CD4-positive, CD25-positive, alpha-beta regulatory T cell (primary cell): ENCODE measurements around the gene LGMN. TPM values are rescaled to one million over a fixed set of nuclear protein-coding genes. Genes with fewer than 3 reads are reported as not detected.
"Not testable (repeated sequence)": the region's sequence is repeated elsewhere in the genome, so short reads cannot be mapped to it uniquely, and the experiment has no call there.

ENCODE experiments used
- ATAC-seq, 2 donors: fragments of 150-1000 bp; cut with Tn5 transposase; one replicate each; pipeline ENCODE4 v1.10.0; 2021; ENCODE audit warnings: low read depth in 2 of 2, moderate number of reproducible peaks in 2 of 2, moderate library complexity in 1 of 2
- DNase-seq, 3 donors: peaks; one replicate each; pipeline versions ENCODE4 v3.0.0 to v3.0.0-alpha.2; 2012 to 2022; ENCODE audit warnings: mixed read lengths in 1 of 3
- H3K27ac ChIP-seq: one replicate; pipeline ENCODE4 v1.7.0; 2013; ENCODE audit warnings: mild to moderate bottlenecking, low read length; ENCODE audit not compliant: insufficient read depth, poor library complexity, severe bottlenecking
- H3K27me3 ChIP-seq: one replicate; pipeline ENCODE4 v1.7.0; 2013; ENCODE audit warnings: low read length; ENCODE audit not compliant: control insufficient read depth, insufficient read depth
- H3K36me3 ChIP-seq: one replicate; pipeline ENCODE4 v1.7.0; 2013; ENCODE audit warnings: mild to moderate bottlenecking, low read length, moderate library complexity; ENCODE audit not compliant: control insufficient read depth, insufficient read depth
- H3K4me1 ChIP-seq: 2 replicates; pipeline ENCODE4 v1.7.0; 2013; ENCODE audit warnings: mild to moderate bottlenecking, low read length; ENCODE audit not compliant: insufficient read depth, control insufficient read depth, poor library complexity, severe bottlenecking
- H3K4me3 ChIP-seq: one replicate; pipeline ENCODE4 v1.7.0; 2013; ENCODE audit warnings: low read depth, mild to moderate bottlenecking, low read length, moderate library complexity
- H3K9me3 ChIP-seq, 2 experiments: 1 replicate in 1 of 2; 2 replicates in 1 of 2; pipeline ENCODE4 v1.7.0; 2013; ENCODE audit warnings: low read length in 2 of 2, mild to moderate bottlenecking in 1 of 2, moderate library complexity in 1 of 2; ENCODE audit not compliant: control insufficient read depth in 2 of 2
- H3K27ac Mint-ChIP-seq, 3 donors: one replicate each; pipeline ENCODE4 v1.8.0; 2020 to 2022; ENCODE audit warnings: mild to moderate bottlenecking in 3 of 3, mixed read lengths in 3 of 3, moderate library complexity in 2 of 3
- H3K27me3 Mint-ChIP-seq: one replicate; pipeline ENCODE4 v1.8.0; 2022; ENCODE audit warnings: mild to moderate bottlenecking, mixed read lengths
- H3K36me3 Mint-ChIP-seq: one replicate; pipeline ENCODE4 v1.8.0; 2020; ENCODE audit warnings: mixed read lengths
- H3K4me1 Mint-ChIP-seq, 4 donors: one replicate each; pipeline ENCODE4 v1.8.0; 2020 to 2022; ENCODE audit warnings: mixed read lengths in 4 of 4, mild to moderate bottlenecking in 1 of 4
- H3K4me3 Mint-ChIP-seq, 4 donors: one replicate each; pipeline ENCODE4 v1.8.0; 2020 to 2022; ENCODE audit warnings: mild to moderate bottlenecking in 4 of 4, mixed read lengths in 4 of 4, moderate library complexity in 3 of 4
- H3K9me3 Mint-ChIP-seq, 7 donors: one replicate each; pipeline ENCODE4 v1.8.0; 2020 to 2022; ENCODE audit warnings: mixed read lengths in 7 of 7, mild to moderate bottlenecking in 3 of 7, moderate library complexity in 2 of 7
- polyA plus RNA-seq, 4 donors: library from polyadenylated mRNA; unstranded; fragments of 300-500 nt; fragmentation: Illumina TruSeq; gene quantifications; one replicate each; pipeline ENCODE4 v1.2.3, GENCODE V29; 2021
- total RNA-seq: library from RNA; stranded (reverse); gene quantifications from one replicate; pipeline ENCODE4 v1.2.3, GENCODE V29; 2022

Gene LGMN
- total and polyA plus RNA-seq, 5 donors from 2014 or later: 10.9 to 34.4 (median 18.5) TPM

DNA sequence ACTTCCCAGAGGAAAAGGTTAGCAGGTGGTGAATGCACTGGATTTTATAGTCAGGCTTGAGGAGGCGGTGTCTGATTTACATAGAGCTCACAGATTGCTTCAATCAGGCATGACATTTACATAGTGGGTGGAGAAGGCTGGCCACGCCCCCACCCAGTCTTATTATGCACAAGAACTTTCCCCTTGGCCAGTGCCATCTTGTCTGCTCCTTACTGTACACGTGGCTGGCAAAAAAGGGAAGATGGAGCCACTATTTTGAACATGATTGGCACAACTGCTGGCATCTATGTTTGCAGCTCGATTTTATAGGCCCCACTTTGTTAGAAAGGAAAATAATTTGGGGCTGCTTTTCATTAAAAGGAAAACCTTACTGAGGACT is 10.9 kb upstream of the LGMN start:
- no peak overlapping the region for H3K4me3 ChIP-seq
- peak in 1 of 3 donors; percentile 69 for DNase-seq
- Mint-ChIP-seq H3K4me1 (peaks cover 16 to 25% (median 22%) of the 10 kb centered on the region in 4 donors), H3K27me3 (no peaks in the 10 kb centered on the region), H3K27ac (peak overlapping the region in 2 of 3 donors; percentile 20 to 83), H3K4me3 (no peak overlapping the region), H3K9me3 (peaks cover 0 to 1% (median 0%) of the 10 kb centered on the region in 7 donors), H3K36me3 (no peaks in the 10 kb centered on the region)
- no peaks in the 10 kb centered on the region for H3K36me3 ChIP-seq
- H3K27me3 ChIP-seq: no peaks in the 10 kb centered on the region
- no peaks in the 10 kb centered on the region for H3K9me3 ChIP-seq
- H3K4me1 ChIP-seq: peaks cover 12% of the 10 kb centered on the region
- peak; percentile 31 to 46 for ATAC-seq
- H3K27ac ChIP-seq: no peak overlapping the region

DNA sequence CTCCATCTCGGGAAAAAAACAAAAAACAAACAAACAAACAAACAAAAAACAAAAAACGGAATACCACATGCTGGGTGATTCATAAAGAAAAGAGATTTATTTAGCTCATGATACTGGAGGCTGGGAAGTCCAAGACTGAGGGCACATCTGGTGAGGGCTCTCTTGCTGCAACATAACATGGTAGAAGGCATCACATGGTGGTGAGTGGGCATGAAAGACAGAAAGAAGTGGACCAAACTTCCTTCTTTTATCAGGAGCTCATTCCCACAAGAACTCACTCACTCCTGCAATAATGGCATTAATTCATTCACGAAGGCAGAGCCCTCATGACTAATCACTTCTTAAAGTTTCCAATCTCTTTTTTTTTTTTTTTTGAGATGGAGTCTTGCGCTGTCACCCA is 8.0 kb upstream of the LGMN start:
- Histone ChIP-seq H3K4me1 (peaks cover 12% of the 10 kb centered on the region), H3K27me3 (no peaks in the 10 kb centered on the region), H3K27ac (no peak overlapping the region), H3K36me3 (no peaks in the 10 kb centered on the region), H3K4me3 (no peak overlapping the region), H3K9me3 (no peaks in the 10 kb centered on the region)
- Mint-ChIP-seq H3K27ac (no peak overlapping the region), H3K9me3 (peaks cover 0 to 1% (median 0%) of the 10 kb centered on the region in 7 donors), H3K4me1 (peaks cover 16 to 27% (median 26%) of the 10 kb centered on the region in 4 donors), H3K27me3 (no peaks in the 10 kb centered on the region), H3K36me3 (no peaks in the 10 kb centered on the region), H3K4me3 (no peak overlapping the region)
- no peak for ATAC-seq
- DNase-seq: no peak

DNA sequence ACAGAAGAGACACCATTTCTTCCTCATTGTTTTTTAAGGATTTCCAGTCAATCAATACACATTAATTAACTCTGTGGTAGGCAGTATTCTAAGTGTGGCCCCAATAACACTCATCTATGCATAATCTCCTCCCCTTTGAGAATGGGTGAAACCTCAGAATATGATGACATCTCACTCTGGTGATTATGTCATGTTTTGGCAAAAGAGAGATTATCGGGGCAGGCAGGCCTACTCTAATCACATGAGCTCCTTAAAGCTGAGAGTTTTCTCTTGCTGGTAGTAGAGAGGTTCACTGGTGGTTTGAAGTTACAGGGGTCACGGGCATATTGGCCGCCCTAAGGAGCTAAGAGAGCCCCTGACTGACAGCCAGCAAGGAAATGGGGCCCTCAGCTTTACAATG is 7.1 kb upstream of the LGMN start:
- peaks cover 15% of the 10 kb centered on the region for H3K4me1 ChIP-seq
- no peaks in the 10 kb centered on the region for H3K36me3 ChIP-seq
- no peaks in the 10 kb centered on the region for H3K27me3 Mint-ChIP-seq
- H3K36me3 Mint-ChIP-seq: no peaks in the 10 kb centered on the region
- H3K9me3 ChIP-seq: no peaks in the 10 kb centered on the region
- peak overlapping the region in 1 of 3 donors; percentile 10 for H3K27ac Mint-ChIP-seq
- peak overlapping the region in 1 of 4 donors; percentile 24 for H3K4me3 Mint-ChIP-seq
- no peak overlapping the region for H3K27ac ChIP-seq
- no peaks in the 10 kb centered on the region for H3K27me3 ChIP-seq
- ATAC-seq (no peak), DNase-seq (no peak)
- H3K4me1 Mint-ChIP-seq: peaks cover 15 to 29% (median 25%) of the 10 kb centered on the region in 4 donors
- peaks cover 0 to 1% (median 0%) of the 10 kb centered on the region in 7 donors for H3K9me3 Mint-ChIP-seq
- H3K4me3 ChIP-seq: no peak overlapping the region

DNA sequence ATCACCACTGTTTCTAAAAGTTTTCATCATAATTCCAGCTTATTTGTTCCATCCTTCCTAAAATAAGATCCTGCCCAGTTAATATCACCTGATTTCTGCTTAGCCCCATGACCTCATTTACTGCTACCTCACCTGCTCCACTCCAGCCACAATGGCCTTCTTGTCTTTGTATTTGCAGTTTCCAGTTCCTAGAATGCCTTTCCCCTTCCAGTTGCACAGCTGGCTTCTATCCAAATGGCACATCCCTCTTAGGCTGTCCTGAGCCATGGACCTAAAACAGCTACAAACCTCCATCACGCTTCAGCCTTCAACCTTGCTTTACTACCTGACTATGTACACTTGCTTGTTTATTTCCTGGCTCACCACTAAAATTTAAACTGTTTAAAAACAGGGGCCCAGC is 6.5 kb upstream of the LGMN start:
- H3K27ac Mint-ChIP-seq: peak overlapping the region in 1 of 3 donors; percentile 81
- H3K4me1 Mint-ChIP-seq: peaks cover 12 to 29% (median 22%) of the 10 kb centered on the region in 4 donors
- Histone ChIP-seq H3K4me1 (peaks cover 13% of the 10 kb centered on the region), H3K9me3 (no peaks in the 10 kb centered on the region), H3K27ac (no peak overlapping the region), H3K36me3 (no peaks in the 10 kb centered on the region), H3K4me3 (no peak overlapping the region), H3K27me3 (no peaks in the 10 kb centered on the region)
- DNase-seq: no peak
- no peak overlapping the region for H3K4me3 Mint-ChIP-seq
- H3K9me3 Mint-ChIP-seq: peaks cover 0 to 1% (median 0%) of the 10 kb centered on the region in 7 donors
- no peak for ATAC-seq
- H3K27me3 Mint-ChIP-seq: no peaks in the 10 kb centered on the region
- no peaks in the 10 kb centered on the region for H3K36me3 Mint-ChIP-seq

DNA sequence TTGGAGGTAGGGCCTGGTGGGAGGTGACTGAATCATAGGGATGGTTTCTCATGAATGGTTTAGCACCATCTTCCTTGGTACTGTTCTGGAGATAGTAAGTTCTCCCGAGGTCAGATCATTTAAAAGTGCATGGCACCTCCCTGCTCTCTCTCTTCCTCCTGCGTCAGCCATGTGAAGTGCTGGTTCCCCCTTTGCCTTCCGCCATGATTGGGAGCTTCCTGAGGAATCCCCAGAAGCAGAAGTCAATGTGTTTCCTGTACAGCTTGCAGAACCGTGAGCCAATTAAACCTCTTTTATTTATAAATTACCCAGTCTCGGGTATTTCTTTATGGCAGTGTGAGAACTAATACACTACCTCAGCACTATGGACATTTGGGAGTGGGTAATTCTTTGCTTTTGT is 4.8 kb upstream of the LGMN start:
- H3K36me3 ChIP-seq: no peaks in the 10 kb centered on the region

DNA sequence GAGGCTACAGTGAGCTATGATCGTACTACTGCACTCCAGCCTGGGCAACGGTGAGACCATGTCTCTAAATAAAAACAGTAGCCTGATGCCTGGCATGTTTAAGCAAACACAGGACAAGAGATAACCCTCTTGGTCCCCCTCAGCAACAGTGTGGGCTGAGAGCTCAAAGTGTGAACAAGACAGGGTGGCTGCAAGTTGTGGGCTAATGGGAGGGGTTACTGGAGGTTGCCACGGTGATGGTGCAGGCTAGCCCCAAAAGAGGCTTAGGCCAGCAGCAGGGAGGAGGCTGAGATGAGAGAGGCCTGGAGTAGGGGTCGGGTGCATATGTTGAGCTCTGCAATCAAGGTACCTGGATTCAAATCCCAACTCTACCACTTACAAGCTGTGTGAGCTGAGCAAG is 3.4 kb upstream of the LGMN start:
- DNase-seq: no peak
- no peak overlapping the region for H3K27ac Mint-ChIP-seq
- Histone ChIP-seq H3K27ac (no peak overlapping the region), H3K4me1 (peaks cover 22% of the 10 kb centered on the region), H3K27me3 (peaks cover 5% of the 10 kb centered on the region), H3K36me3 (no peaks in the 10 kb centered on the region), H3K4me3 (no peak overlapping the region), H3K9me3 (no peaks in the 10 kb centered on the region)
- peaks cover 0 to 1% (median 0%) of the 10 kb centered on the region in 7 donors for H3K9me3 Mint-ChIP-seq
- H3K36me3 Mint-ChIP-seq: no peaks in the 10 kb centered on the region
- H3K4me1 Mint-ChIP-seq: peaks cover 17 to 48% (median 27%) of the 10 kb centered on the region in 4 donors
- H3K4me3 Mint-ChIP-seq: peak overlapping the region in 2 of 4 donors; percentile 50 to 85
- H3K27me3 Mint-ChIP-seq: peaks cover 20% of the 10 kb centered on the region
- no peak for ATAC-seq

More for the DNA sequence above, 4.8 kb upstream of the LGMN start:
- H3K27me3 ChIP-seq: peaks cover 2% of the 10 kb centered on the region
- H3K4me3 ChIP-seq: no peak overlapping the region
- Mint-ChIP-seq H3K9me3 (peaks cover 0 to 1% (median 0%) of the 10 kb centered on the region in 7 donors), H3K4me1 (peaks cover 10 to 34% (median 19%) of the 10 kb centered on the region in 4 donors), H3K27ac (no peak overlapping the region), H3K4me3 (no peak overlapping the region), H3K27me3 (peaks cover 7% of the 10 kb centered on the region), H3K36me3 (no peaks in the 10 kb centered on the region)
- no peaks in the 10 kb centered on the region for H3K9me3 ChIP-seq
- no peak for DNase-seq
- peaks cover 12% of the 10 kb centered on the region for H3K4me1 ChIP-seq
- ATAC-seq: no peak
- no peak overlapping the region for H3K27ac ChIP-seq

DNA sequence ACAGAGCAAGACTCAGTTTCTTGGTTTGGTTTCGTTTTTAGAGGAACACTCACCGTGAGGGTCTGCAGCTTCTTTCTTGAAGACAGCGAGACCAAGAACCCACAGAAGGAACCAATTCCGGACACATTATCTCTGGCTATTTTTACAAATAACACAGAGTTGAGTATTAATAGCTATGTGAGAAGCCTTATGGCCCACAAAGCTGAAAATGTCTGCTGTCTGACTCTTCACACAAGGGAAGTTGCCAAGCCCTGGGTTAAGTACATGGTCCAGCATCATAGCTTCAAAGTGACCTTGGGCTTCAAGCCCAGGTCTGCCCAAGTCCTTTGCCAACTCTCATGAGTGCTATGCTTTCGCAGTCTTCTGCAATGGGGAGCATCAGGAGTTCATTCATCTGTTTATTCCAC is 2.6 kb upstream of the LGMN start:
- peak overlapping the region; percentile 53 to 90 (median 89) for H3K4me3 Mint-ChIP-seq
- peaks cover 17 to 54% (median 27%) of the 10 kb centered on the region in 4 donors for H3K4me1 Mint-ChIP-seq
- H3K27ac ChIP-seq: no peak overlapping the region
- H3K27me3 Mint-ChIP-seq: peaks cover 20% of the 10 kb centered on the region
- ATAC-seq (no peak), DNase-seq (peak in 1 of 3 donors; percentile 27)
- peak overlapping the region; percentile 34 for H3K4me3 ChIP-seq
- H3K4me1 ChIP-seq: peaks cover 22% of the 10 kb centered on the region
- peaks cover 5% of the 10 kb centered on the region for H3K27me3 ChIP-seq
- no peaks in the 10 kb centered on the region for H3K9me3 ChIP-seq
- H3K36me3 Mint-ChIP-seq: peaks cover 4% of the 10 kb centered on the region
- H3K36me3 ChIP-seq: no peaks in the 10 kb centered on the region
- peaks cover 0 to 1% (median 0%) of the 10 kb centered on the region in 7 donors for H3K9me3 Mint-ChIP-seq
- H3K27ac Mint-ChIP-seq: no peak overlapping the region

DNA sequence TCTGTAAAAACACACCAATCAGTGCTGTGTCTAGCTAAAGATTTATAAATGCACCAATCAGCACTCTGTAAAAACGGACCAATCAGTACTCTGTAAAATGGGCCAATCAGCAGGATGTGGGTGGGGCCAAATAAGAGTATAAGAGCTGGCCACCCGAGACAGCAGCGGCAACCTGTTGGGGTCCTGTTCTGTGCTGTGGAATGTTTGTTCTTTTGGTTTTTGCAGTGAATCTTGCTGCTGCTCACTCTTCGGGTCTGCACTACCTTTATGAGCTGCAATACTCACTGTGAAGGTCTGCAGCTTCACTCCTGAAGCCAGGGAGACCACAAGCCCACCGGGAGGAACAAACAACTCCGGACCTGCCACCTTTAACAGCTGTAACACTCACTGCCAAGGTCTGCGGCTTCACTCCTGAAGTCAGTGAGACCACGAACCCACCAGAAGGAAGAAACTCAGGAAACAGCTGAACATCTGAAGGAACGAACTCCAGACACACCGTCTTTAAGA is 1.8 kb upstream of the LGMN start:
- Mint-ChIP-seq H3K4me1 (peaks cover 17 to 56% (median 31%) of the 10 kb centered on the region in 4 donors), H3K27ac (peak overlapping the region; percentile 27 to 91 (median 75)), H3K4me3 (peak overlapping the region; percentile 53 to 90 (median 89)), H3K27me3 (peaks cover 25% of the 10 kb centered on the region)
- not testable (repeated sequence) for H3K36me3 ChIP-seq, H3K9me3 ChIP-seq, H3K27me3 ChIP-seq, H3K9me3 Mint-ChIP-seq, ATAC-seq, H3K27ac ChIP-seq, H3K36me3 Mint-ChIP-seq
- Histone ChIP-seq H3K4me1 (peaks cover 22% of the 10 kb centered on the region), H3K4me3 (peak overlapping the region; percentile 72)
- peak; percentile 21 to 66 (median 53) for DNase-seq
